Uterus (tissue), 2 donors: Measurements from ENCODE around the gene GRM1.

Experiments
- POLR2A ChIP-seq, 2 donors: fragments of 450-650 bp; IDR thresholded peaks; one replicate each; pipeline ENCODE4 v1.6.1; 2016; ENCODE audit warnings: antibody characterized with exemption in 2 of 2, mild to moderate bottlenecking in 1 of 2, moderate library complexity in 1 of 2
- TF ChIP-seq, protein P1 (sequence below), 4 experiments: fragments of 200-600 bp in 2 of 4; fragments of 450-650 bp in 2 of 4; sonication (generic) in 2 of 4; IDR thresholded peaks; one replicate each; pipeline ENCODE4 v1.5.1; 2016 to 2019; ENCODE audit warnings: antibody characterized with exemption in 4 of 4, mild to moderate bottlenecking in 2 of 4, moderate library complexity in 1 of 4

DNA sequence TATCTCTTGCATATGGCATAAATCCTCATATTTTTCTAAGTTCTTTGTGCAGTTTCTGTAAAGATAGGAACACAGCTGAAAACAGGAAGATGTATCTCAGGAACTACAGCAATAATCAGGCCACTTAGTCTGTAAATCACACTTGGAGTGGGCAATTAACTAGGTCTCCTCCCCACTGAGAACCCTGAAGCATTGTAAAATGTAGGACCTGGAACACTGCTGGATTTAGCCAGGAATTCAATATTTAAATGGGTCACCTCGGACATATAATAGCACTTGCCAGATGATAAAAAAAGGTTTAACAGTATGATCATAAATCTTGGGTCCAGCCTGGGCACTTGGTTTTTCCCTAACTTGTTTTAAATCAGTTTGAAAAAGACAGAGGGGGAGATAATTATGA, 155.0 kb downstream of the GRM1 start:
- TF ChIP-seq, protein P1, sequence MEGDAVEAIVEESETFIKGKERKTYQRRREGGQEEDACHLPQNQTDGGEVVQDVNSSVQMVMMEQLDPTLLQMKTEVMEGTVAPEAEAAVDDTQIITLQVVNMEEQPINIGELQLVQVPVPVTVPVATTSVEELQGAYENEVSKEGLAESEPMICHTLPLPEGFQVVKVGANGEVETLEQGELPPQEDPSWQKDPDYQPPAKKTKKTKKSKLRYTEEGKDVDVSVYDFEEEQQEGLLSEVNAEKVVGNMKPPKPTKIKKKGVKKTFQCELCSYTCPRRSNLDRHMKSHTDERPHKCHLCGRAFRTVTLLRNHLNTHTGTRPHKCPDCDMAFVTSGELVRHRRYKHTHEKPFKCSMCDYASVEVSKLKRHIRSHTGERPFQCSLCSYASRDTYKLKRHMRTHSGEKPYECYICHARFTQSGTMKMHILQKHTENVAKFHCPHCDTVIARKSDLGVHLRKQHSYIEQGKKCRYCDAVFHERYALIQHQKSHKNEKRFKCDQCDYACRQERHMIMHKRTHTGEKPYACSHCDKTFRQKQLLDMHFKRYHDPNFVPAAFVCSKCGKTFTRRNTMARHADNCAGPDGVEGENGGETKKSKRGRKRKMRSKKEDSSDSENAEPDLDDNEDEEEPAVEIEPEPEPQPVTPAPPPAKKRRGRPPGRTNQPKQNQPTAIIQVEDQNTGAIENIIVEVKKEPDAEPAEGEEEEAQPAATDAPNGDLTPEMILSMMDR (IDR thresholded peaks at IDR 0.05) = no peak
- TF ChIP-seq POLR2A (IDR thresholded peaks at IDR 0.05) = no peak
